Measurements from ENCODE around the gene ERGIC1. TPM values are rescaled to one million over a fixed set of nuclear protein-coding genes. Genes with fewer than 3 reads are reported as not detected.
A peak's percentile ranks its signal among the peaks of the same experiment; 100 is the strongest.

ERGIC1 gene
- total and polyA plus RNA-seq, 2 of the 13 experiments (the other 11 are each of a cell fraction or from before 2014, with no cell fraction given), result 78.5 to 184 TPM

- TF ChIP-seq GABPA (IDR thresholded peaks at IDR 0.05; ENCODE audit: low read depth, low read length) (no peak), GABPA (CRISPR knock-in tag; IDR thresholded peaks at IDR 0.05; ENCODE audit: low read depth) (no peak), XRCC5 (optimal IDR thresholded peaks at IDR 0.05; ENCODE audit: low read length) (peak; percentile 16), RERE (CRISPR knock-in tag; IDR thresholded peaks at IDR 0.05; ENCODE audit: low read depth) (no peak), ZNF879 (CRISPR knock-in tag; IDR thresholded peaks at IDR 0.05) (no peak), THYN1 (CRISPR knock-in tag; IDR thresholded peaks at IDR 0.05; ENCODE audit: borderline replicate concordance, low read depth) (no peak), PAWR (CRISPR knock-in tag; IDR thresholded peaks at IDR 0.05; ENCODE audit: borderline replicate concordance) (no peak), GATAD1 (CRISPR knock-in tag; IDR thresholded peaks at IDR 0.05) (peak; percentile 69; the same call in 1 of the 2 replicates), NFKB2 (CRISPR knock-in tag; IDR thresholded peaks at IDR 0.05; ENCODE audit: borderline replicate concordance) (peak; percentile 76; the same call in 1 of the 2 replicates), CBX5 (CRISPR knock-in tag; IDR thresholded peaks at IDR 0.05; ENCODE audit: borderline replicate concordance) (no peak), ZNF207 (IDR thresholded peaks at IDR 0.05; ENCODE audit: borderline replicate concordance) (no peak), MLLT10 (CRISPR knock-in tag; IDR thresholded peaks at IDR 0.05) (no peak), KLF13 (CRISPR knock-in tag; IDR thresholded peaks at IDR 0.05) (no peak), ZMYM4 (CRISPR knock-in tag; IDR thresholded peaks at IDR 0.05) (peak; percentile 79), ZNF777 (CRISPR knock-in tag; IDR thresholded peaks at IDR 0.05) (peak; percentile 50; the same call in 1 of the 2 replicates), ZNF12 (CRISPR knock-in tag; IDR thresholded peaks at IDR 0.05) (no peak), SRSF9 (IDR thresholded peaks at IDR 0.05; ENCODE audit: borderline replicate concordance, insufficient read depth, low read depth, low read length, poor library complexity, severe bottlenecking) (no peak), ESRRA (CRISPR knock-in tag; IDR thresholded peaks at IDR 0.05; ENCODE audit: low read depth) (0 out of 2 replicates have a peak, but pooled peaks have one; percentile 40), CHD2 (IDR thresholded peaks at IDR 0.05; ENCODE audit: low read depth, low read length) (no peak)
- TF ChIP-seq, protein P1, sequence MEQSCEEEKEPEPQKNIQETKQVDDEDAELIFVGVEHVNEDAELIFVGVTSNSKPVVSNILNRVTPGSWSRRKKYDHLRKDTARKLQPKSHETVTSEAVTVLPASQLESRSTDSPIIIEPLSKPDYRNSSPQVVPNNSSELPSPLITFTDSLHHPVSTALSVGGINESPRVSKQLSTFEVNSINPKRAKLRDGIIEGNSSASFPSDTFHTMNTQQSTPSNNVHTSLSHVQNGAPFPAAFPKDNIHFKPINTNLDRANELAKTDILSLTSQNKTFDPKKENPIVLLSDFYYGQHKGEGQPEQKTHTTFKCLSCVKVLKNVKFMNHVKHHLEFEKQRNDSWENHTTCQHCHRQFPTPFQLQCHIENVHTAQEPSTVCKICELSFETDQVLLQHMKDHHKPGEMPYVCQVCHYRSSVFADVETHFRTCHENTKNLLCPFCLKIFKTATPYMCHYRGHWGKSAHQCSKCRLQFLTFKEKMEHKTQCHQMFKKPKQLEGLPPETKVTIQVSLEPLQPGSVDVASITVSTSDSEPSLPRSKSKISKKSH (CRISPR knock-in tag; IDR thresholded peaks at IDR 0.05; ENCODE audit: borderline replicate concordance), result peak; percentile 85
- TF ChIP-seq, protein P2, sequence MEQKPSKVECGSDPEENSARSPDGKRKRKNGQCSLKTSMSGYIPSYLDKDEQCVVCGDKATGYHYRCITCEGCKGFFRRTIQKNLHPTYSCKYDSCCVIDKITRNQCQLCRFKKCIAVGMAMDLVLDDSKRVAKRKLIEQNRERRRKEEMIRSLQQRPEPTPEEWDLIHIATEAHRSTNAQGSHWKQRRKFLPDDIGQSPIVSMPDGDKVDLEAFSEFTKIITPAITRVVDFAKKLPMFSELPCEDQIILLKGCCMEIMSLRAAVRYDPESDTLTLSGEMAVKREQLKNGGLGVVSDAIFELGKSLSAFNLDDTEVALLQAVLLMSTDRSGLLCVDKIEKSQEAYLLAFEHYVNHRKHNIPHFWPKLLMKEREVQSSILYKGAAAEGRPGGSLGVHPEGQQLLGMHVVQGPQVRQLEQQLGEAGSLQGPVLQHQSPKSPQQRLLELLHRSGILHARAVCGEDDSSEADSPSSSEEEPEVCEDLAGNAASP (CRISPR knock-in tag; IDR thresholded peaks at IDR 0.05; ENCODE audit: borderline replicate concordance), result 0 out of 2 replicates have a peak, but pooled peaks have one; percentile 10
Observed at GRCh38 chr5:172983542-172984243, 149.6 kb downstream of the ERGIC1 start, which contains the start of gene ATP6V0E1 (continued).
